HCT116 (cell line): ENCODE results near the gene LGALS9. TPM values are rescaled to one million over a fixed set of nuclear protein-coding genes. Genes with fewer than 3 reads are reported as not detected.

Source experiments
- ATAC-seq: fragments of 200-7000 bp; cut with Tn5 transposase; 2 replicates; pipeline ENCODE4 v1.9.1; 2020; ENCODE audit warnings: mild to moderate bottlenecking, moderate library complexity
- BruUV-seq: library from RNA; stranded (reverse); fragments of 400-500 nt; replicated peaks from 2 replicates; lab custom pipeline; 2021; lab: Mats Ljungman, UMichigan
- CTCF ChIA-PET: fragments of 300-600 bp; sonication (Branson Sonifier 250); formaldehyde crosslinking; loops from one replicate; lab custom pipeline; 2021; ENCODE audit warnings: antibody characterized with exemption; lab: Charles Lee
- POLR2A ChIA-PET: fragments of 300-600, 350-600 bp; sonication (Branson Sonifier 250); formaldehyde crosslinking; loops from one replicate; lab custom pipeline; 2021; ENCODE audit warnings: antibody characterized with exemption; lab: Charles Lee
- RAD21 ChIA-PET, 2 experiments: fragments of 300-600 bp; sonication (Branson Sonifier 250); formaldehyde crosslinking; loops; one replicate each; lab custom pipeline; 2023; ENCODE audit warnings: low total read pairs in 2 of 2; ENCODE audit not compliant: uncharacterized antibody in 2 of 2, unreplicated experiment in 2 of 2, low non-redundant PET in 1 of 2; lab: Charles Lee
- DNase-seq: peaks from one replicate; pipeline ENCODE4 v3.0.0-alpha.2; 2010; ENCODE audit warnings: low read depth, low spot score
- H2AFZ ChIP-seq: fragments of 200-600 bp; shearing (Covaris generic), sonication (generic); 2 replicates; pipeline ENCODE4 v1.6.1; 2017; ENCODE audit warnings: low read depth, mixed run types, mixed read lengths, antibody characterized with exemption, low read length; ENCODE audit not compliant: poor library complexity, severe bottlenecking
- H3K27ac ChIP-seq: 2 replicates; pipeline ENCODE4 v1.5.1; 2012; ENCODE audit warnings: low read depth, low read length
- H3K27me3 ChIP-seq: fragments of 200-600 bp; sonication (generic); 2 replicates; pipeline ENCODE4 v1.6.1; 2016; ENCODE audit warnings: mixed run types, low read length, mixed read lengths; ENCODE audit not compliant: insufficient read depth
- H3K36me3 ChIP-seq, 2 experiments: fragments of 200-500 bp in 1 of 2; fragments of 200-600 bp in 1 of 2; sonication (Bioruptor generic) in 1 of 2; sonication (generic) in 1 of 2; 2 replicates each; pipeline versions ENCODE4 v1.5.1 to v1.6.1; 2014 to 2016; ENCODE audit warnings: low read length in 2 of 2, inconsistent platforms in 1 of 2, mixed read lengths in 1 of 2, mixed run types in 1 of 2; ENCODE audit not compliant: insufficient read depth in 2 of 2, control insufficient read depth in 1 of 2
- H3K4me1 ChIP-seq, 2 experiments: fragments of 200-600 bp in 1 of 2; sonication (generic) in 1 of 2; 2 replicates each; pipeline versions ENCODE4 v1.5.1 to v1.6.1; 2012 to 2017; ENCODE audit warnings: low read length in 2 of 2, inconsistent platforms in 1 of 2, mild to moderate bottlenecking in 1 of 2, mixed read lengths in 1 of 2, mixed run types in 1 of 2, moderate library complexity in 1 of 2; ENCODE audit not compliant: insufficient read depth in 2 of 2, control insufficient read depth in 1 of 2
- H3K4me2 ChIP-seq: fragments of 200-600 bp; sonication (generic); 2 replicates; pipeline ENCODE4 v1.6.1; 2017; ENCODE audit warnings: mixed run types, low read length, mixed read lengths
- H3K4me3 ChIP-seq, 2 experiments: fragments of 200-600 bp in 1 of 2; sonication (generic) in 1 of 2; replicated peaks in 1 of 2; 2 replicates each; pipeline ENCODE4 v1.5.1; 2011 to 2016; ENCODE audit warnings: low read length in 2 of 2, control low read depth in 1 of 2, low read depth in 1 of 2, mild to moderate bottlenecking in 1 of 2, mixed read lengths in 1 of 2, mixed run types in 1 of 2
- H3K79me2 ChIP-seq: fragments of 200-600 bp; sonication (generic); 2 replicates; pipeline ENCODE4 v1.6.1; 2017; ENCODE audit warnings: mild to moderate bottlenecking, mixed run types, low read length, moderate library complexity, mixed read lengths; ENCODE audit not compliant: insufficient read depth
- H3K9ac ChIP-seq: fragments of 200-600 bp; sonication (generic); 2 replicates; pipeline ENCODE4 v1.6.1; 2016; ENCODE audit warnings: low read length, mixed read lengths
- H3K9me2 ChIP-seq: fragments of 200-600 bp; sonication (generic), shearing (Covaris generic); 2 replicates; pipeline ENCODE4 v1.6.1; 2017; ENCODE audit warnings: mixed run types, mild to moderate bottlenecking, moderate library complexity; ENCODE audit not compliant: insufficient read depth
- H3K9me3 ChIP-seq, 2 experiments: fragments of 200-500 bp in 1 of 2; fragments of 200-600 bp in 1 of 2; sonication (Bioruptor generic) in 1 of 2; sonication (generic) in 1 of 2; 2 replicates each; pipeline ENCODE4 v1.6.1; 2014 to 2017; ENCODE audit warnings: low read length in 2 of 2, mixed read lengths in 2 of 2, inconsistent platforms in 1 of 2, low read depth in 1 of 2, mild to moderate bottlenecking in 1 of 2, mixed run types in 1 of 2, moderate library complexity in 1 of 2; ENCODE audit not compliant: control insufficient read depth in 1 of 2, insufficient read depth in 1 of 2
- H4K20me1 ChIP-seq: fragments of 200-600 bp; sonication (generic), shearing (Covaris generic); 2 replicates; pipeline ENCODE4 v1.6.1; 2017; ENCODE audit warnings: mixed run types, mild to moderate bottlenecking, moderate library complexity; ENCODE audit not compliant: insufficient read depth
- CEBPB ChIP-seq: IDR thresholded peaks from 2 replicates; pipeline ENCODE4 v1.6.1; 2012; ENCODE audit warnings: low read depth
- EGR1 ChIP-seq: IDR thresholded peaks from 2 replicates; pipeline ENCODE4 v1.6.1; 2012; ENCODE audit warnings: low read depth
- EZH2phosphoT487 ChIP-seq: fragments of 200-600 bp; IDR thresholded peaks from 2 replicates; pipeline ENCODE4 v1.6.1; 2018; ENCODE audit warnings: antibody characterized with exemption, borderline replicate concordance
- MAX ChIP-seq: IDR thresholded peaks from 2 replicates; pipeline ENCODE4 v1.6.1; 2012
- RAD21 ChIP-seq: IDR thresholded peaks from 2 replicates; pipeline ENCODE4 v1.6.1; 2012; ENCODE audit warnings: low read depth, mild to moderate bottlenecking
- SIN3A ChIP-seq: IDR thresholded peaks from 2 replicates; pipeline ENCODE4 v1.6.1; 2012; ENCODE audit warnings: low read depth
- SRF ChIP-seq: IDR thresholded peaks from 2 replicates; pipeline ENCODE4 v1.6.1; 2012; ENCODE audit warnings: low read depth
- TCF7L2 ChIP-seq: IDR thresholded peaks from 2 replicates; pipeline ENCODE4 v1.7.0; 2011; ENCODE audit warnings: borderline replicate concordance, inconsistent platforms; ENCODE audit not compliant: insufficient read depth, insufficient read length; ENCODE audit errors: extremely low read depth
- ZFX ChIP-seq: fragments of 450-650 bp; IDR thresholded peaks from 2 replicates; pipeline ENCODE4 v1.6.1; 2017
- intact Hi-C: fragments of 100-400 bp; cut with micrococcal nuclease; formaldehyde crosslinking; loops from 2 replicates; pipeline ENCODE4 v1.10.0; 2022
- total RNA-seq: library from RNA; stranded (reverse); gene quantifications from one replicate; pipeline ENCODE4 v1.2.1, GENCODE V29; 2021; ENCODE audit not compliant: unreplicated experiment

Gene LGALS9
- total RNA-seq, 1 experiment from 2014 or later: 1.9 TPM

GRCh38 chr17:27591986-27592385 lies 39.0 kb upstream of the LGALS9 start (continued):
- no peak for TF ChIP-seq EZH2phosphoT487

GRCh38 chr17:27593232-27593856 lies 37.6 kb upstream of the LGALS9 start:
- no TSS peak for BruUV-seq

GRCh38 chr17:27593857-27594255 lies 37.1 kb upstream of the LGALS9 start:
- Histone ChIP-seq H3K79me2 (no peaks in the 10 kb centered on the region), H4K20me1 (no peaks in the 10 kb centered on the region), H3K9me2 (no peaks in the 10 kb centered on the region), H3K4me2 (no peak overlapping the region), H2AFZ (no peak overlapping the region), H3K4me3 (no peak overlapping the region), H3K36me3 (no peaks in the 10 kb centered on the region), H3K9ac (no peak overlapping the region), H3K27ac (no peak overlapping the region), H3K9me3 (no peaks in the 10 kb centered on the region), H3K27me3 (no peaks in the 10 kb centered on the region), H3K4me1 (no peaks in the 10 kb centered on the region)
- intact Hi-C loops: no loop called here
- ChIA-PET RAD21 (no interaction called here), CTCF (interaction anchor here (1.4 to 1.7 kb wide), 2 partner anchors 240 to 348 kb away, joined by 4 to 5 read pairs; no protein-coding TSS in a partner anchor), POLR2A (no interaction called here)
- DNase-seq: no peak
- TF ChIP-seq SRF: no peak
- TF ChIP-seq EGR1: no peak
- no peak for TF ChIP-seq TCF7L2
- no peak for TF ChIP-seq CEBPB
- no peak for TF ChIP-seq ZFX
- no peak for TF ChIP-seq MAX
- ATAC-seq: no peak
- no TSS peak for BruUV-seq

More at GRCh38 chr17:27593232-27593856, 37.6 kb upstream of the LGALS9 start:
- no peaks in the 10 kb centered on the region for H3K9me2 ChIP-seq
- H3K4me2 ChIP-seq: no peak overlapping the region
- H3K27me3 ChIP-seq: no peaks in the 10 kb centered on the region
- H3K36me3 ChIP-seq: no peaks in the 10 kb centered on the region
- H3K9me3 ChIP-seq: no peaks in the 10 kb centered on the region
- POLR2A ChIA-PET: no interaction called here
- CTCF ChIA-PET: interaction anchor here (1.4 kb wide), 1 partner anchor 348 kb away, joined by 4 read pairs; no protein-coding TSS in a partner anchor
- no peak overlapping the region for H3K4me3 ChIP-seq
- intact Hi-C loops: no loop called here
- DNase-seq (no peak), ATAC-seq (no peak; the same call in 1 of the 2 replicates)
- no peaks in the 10 kb centered on the region for H4K20me1 ChIP-seq
- TF ChIP-seq RAD21 (peak; percentile 29; the same call in 1 of the 2 replicates), EZH2phosphoT487 (no peak), SIN3A (no peak)
- H3K9ac ChIP-seq: no peak overlapping the region
- RAD21 ChIA-PET: no interaction called here
- H3K27ac ChIP-seq: no peak overlapping the region
- no peaks in the 10 kb centered on the region for H3K79me2 ChIP-seq
- no peaks in the 10 kb centered on the region for H3K4me1 ChIP-seq
- no peak overlapping the region for H2AFZ ChIP-seq
